Measurements from ENCODE around the gene KIF1A.

The KIF1A gene

DNA sequence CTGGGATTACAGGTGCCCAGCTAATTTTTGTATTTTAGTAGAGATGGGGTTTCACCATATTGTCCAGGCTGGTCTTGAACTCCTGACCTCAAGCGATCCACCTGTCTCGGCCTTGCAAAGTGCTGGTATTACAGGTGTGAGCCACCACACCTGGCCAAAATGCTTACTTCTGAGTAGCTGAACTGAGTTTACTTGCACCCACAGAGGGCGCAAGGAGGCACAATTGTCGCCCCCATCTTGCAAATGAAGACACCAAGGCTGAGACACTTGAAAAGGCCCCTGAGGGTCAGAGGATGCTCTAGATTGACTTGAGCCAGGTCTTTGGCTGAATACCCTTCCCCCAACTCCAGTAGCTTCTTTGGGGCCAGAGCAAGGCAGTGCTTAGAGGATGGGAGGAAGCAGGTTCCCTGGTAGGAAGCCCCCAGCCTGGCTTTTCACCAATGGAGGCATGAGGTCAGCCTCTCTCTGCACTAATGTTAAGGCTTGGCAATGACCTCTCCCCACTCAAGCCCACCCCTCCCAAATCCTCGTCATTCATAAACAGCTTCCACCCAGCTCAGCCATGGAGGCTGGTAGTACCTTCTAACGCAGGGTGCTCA is 14.5 kb upstream of the KIF1A start:
- Mint-ChIP-seq H3K27me3 (peaks cover 10% of the 10 kb centered on the region), H3K9me3 (no peaks in the 10 kb centered on the region), H3K4me1 (ENCODE audit: low read depth) (peaks cover 9% of the 10 kb centered on the region), H3K27ac (no peak overlapping the region), H3K4me3 (no peak overlapping the region), H3K36me3 (ENCODE audit: low read depth) (no peaks in the 10 kb centered on the region)

DNA sequence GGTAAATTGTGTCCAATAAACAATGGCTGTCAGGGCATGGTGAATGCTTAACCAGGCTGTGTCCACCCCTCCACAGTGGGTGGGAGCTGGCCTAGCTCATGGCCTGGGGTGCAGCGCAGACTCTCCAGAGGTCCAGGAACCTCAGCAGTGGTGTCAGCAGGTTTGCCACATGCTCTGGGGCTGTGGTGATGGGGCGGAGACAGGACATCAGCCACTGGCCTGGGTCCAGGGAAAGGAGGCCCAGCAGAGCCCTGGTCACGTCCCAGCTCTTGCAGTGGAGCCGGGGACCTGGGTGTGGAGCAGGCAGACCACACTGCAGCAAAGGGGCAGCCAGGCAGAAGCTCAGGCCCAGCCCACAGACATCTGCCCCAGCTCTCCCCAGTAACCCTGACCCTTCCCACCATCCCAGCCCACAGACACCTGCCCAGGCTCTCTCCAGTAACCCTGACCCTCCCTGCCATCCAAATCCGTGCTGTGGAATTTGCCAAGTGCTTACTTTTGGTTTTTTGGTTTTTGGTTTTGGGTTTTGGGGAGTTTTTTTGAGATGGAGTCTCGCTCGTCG is 13.8 kb upstream of the KIF1A start:
- H3K27me3 Mint-ChIP-seq, result peaks cover 15% of the 10 kb centered on the region
- H3K9me3 Mint-ChIP-seq, result no peaks in the 10 kb centered on the region
- no peak overlapping the region for H3K4me3 Mint-ChIP-seq
- no peaks in the 10 kb centered on the region for H3K36me3 Mint-ChIP-seq (ENCODE audit: low read depth)
- H3K4me1 Mint-ChIP-seq (ENCODE audit: low read depth), result peaks cover 9% of the 10 kb centered on the region
- H3K27ac Mint-ChIP-seq, result no peak overlapping the region

DNA sequence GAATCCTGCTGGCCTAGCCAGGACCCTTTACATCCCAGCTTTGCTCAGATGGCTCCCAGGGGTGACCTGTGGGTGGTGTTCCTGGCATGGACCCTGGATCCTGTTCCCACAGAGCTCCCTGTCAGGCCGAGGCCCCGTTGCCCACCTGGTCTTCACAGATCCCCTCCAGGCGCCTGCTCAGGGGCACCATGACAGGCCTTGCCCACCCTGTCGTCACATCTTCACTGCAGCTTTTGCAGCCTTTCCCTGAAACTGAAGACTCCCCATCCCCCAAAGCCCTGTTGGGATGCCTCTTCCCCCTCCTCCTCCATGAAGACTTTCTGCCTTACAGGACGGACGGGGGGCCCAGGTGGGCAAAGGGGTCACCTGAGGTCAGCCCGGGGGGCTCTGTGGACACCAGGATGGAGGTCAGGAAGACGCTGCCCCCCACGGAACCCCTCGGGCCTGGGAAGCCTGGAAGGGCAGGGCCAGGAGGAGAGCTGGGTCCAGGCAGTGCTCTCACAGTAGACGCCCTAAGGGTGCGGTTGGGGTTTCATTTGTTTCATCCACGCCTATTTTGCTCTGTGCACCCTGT is 13.0 kb upstream of the KIF1A start:
- H3K27me3 Mint-ChIP-seq, result peaks cover 22% of the 10 kb centered on the region

DNA sequence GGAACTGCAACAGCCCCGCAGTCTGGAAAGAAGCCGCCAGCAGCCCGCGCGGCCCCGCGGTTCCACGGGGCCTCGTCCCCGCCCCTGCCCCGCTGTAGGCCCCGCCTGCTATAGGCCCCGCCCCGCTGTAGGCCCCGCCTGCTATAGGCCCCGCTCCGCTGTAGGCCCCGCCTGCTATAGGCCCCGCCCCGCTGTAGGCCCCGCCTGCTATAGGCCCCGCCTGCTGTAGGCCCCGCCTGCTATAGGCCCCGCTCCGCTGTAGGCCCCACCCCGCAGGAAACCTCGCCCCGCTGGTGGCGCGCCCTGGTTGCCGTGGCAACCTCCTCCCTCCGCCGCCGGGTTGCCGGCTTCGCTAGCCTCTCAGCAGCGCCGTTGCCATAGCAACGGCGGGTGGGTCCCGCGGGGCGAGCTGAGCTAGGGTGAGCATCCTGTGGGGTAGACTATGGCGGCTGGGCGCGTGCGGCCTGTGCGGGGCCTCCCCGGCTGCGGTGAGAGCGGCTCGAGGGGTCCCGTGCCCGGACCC is 12.2 kb upstream of the KIF1A start:
- Mint-ChIP-seq H3K27me3 (peaks cover 27% of the 10 kb centered on the region), H3K36me3 (ENCODE audit: low read depth) (no peaks in the 10 kb centered on the region), H3K9me3 (no peaks in the 10 kb centered on the region), H3K4me3 (peak overlapping the region; percentile 75), H3K4me1 (ENCODE audit: low read depth) (peaks cover 9% of the 10 kb centered on the region), H3K27ac (no peak overlapping the region)

More for the DNA sequence above, 13.0 kb upstream of the KIF1A start:
- no peak overlapping the region for H3K4me3 Mint-ChIP-seq
- no peak overlapping the region for H3K27ac Mint-ChIP-seq
- H3K9me3 Mint-ChIP-seq, result no peaks in the 10 kb centered on the region
- H3K4me1 Mint-ChIP-seq (ENCODE audit: low read depth), result peaks cover 9% of the 10 kb centered on the region
- H3K36me3 Mint-ChIP-seq (ENCODE audit: low read depth), result no peaks in the 10 kb centered on the region

DNA sequence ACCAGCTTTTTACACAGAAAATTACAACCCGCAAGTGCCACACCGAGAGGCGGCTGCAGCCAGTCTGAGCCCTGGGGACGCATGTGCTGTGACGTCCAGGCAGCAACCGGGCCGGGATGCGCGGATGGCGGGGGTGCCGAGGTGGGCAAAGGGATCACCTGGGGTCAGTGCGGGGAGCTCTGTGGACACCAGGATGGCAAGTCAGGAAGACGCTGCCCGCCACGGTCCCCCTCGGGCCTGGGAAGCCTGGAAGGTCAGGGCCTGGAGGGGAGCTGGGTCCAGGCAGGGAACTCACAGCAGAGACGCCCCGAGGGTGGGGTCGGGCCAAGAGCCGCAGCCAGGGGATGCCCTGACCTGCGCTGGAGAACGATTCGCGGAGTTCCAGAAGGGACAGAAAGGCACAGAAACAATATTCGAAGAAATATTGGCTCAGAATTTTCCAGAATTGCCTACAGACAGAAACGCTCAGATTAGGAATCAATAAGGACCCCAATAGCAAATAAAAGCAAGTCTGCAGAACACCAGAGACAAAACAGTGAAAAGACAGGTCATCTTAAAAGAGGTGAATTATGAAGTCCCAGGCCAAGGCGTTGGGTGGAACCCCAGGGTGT is 11.7 kb upstream of the KIF1A start:
- H3K4me3 Mint-ChIP-seq, result peak overlapping the region; percentile 75
- H3K36me3 Mint-ChIP-seq (ENCODE audit: low read depth), result no peaks in the 10 kb centered on the region
- H3K27ac Mint-ChIP-seq, result no peak overlapping the region
- peaks cover 33% of the 10 kb centered on the region for H3K27me3 Mint-ChIP-seq
- peaks cover 9% of the 10 kb centered on the region for H3K4me1 Mint-ChIP-seq (ENCODE audit: low read depth)
- no peaks in the 10 kb centered on the region for H3K9me3 Mint-ChIP-seq

DNA sequence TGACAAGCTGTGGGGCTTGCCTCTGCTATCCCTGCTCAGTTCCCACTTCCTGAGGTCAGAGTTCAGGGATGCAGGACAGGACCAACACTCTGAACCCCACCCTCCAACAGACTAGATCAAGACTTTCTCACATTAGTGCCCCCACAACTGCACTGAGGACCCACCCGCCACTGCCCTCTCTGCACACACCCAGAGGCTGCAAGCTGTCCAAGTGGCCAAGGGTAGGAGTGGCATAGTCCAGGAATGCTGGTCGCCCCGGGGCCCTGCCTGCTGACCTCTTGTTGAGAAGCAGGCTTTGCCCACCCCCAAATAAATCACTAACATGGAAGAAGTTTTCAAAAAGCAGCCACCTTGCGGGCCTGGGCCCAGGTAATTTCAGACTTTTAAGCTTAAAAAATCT is 5.5 kb upstream of the KIF1A start:
- Mint-ChIP-seq H3K9me3 (no peaks in the 10 kb centered on the region), H3K27ac (no peak overlapping the region), H3K36me3 (ENCODE audit: low read depth) (no peaks in the 10 kb centered on the region), H3K4me1 (ENCODE audit: low read depth) (peaks cover 12% of the 10 kb centered on the region), H3K27me3 (peaks cover 82% of the 10 kb centered on the region), H3K4me3 (no peak overlapping the region)

DNA sequence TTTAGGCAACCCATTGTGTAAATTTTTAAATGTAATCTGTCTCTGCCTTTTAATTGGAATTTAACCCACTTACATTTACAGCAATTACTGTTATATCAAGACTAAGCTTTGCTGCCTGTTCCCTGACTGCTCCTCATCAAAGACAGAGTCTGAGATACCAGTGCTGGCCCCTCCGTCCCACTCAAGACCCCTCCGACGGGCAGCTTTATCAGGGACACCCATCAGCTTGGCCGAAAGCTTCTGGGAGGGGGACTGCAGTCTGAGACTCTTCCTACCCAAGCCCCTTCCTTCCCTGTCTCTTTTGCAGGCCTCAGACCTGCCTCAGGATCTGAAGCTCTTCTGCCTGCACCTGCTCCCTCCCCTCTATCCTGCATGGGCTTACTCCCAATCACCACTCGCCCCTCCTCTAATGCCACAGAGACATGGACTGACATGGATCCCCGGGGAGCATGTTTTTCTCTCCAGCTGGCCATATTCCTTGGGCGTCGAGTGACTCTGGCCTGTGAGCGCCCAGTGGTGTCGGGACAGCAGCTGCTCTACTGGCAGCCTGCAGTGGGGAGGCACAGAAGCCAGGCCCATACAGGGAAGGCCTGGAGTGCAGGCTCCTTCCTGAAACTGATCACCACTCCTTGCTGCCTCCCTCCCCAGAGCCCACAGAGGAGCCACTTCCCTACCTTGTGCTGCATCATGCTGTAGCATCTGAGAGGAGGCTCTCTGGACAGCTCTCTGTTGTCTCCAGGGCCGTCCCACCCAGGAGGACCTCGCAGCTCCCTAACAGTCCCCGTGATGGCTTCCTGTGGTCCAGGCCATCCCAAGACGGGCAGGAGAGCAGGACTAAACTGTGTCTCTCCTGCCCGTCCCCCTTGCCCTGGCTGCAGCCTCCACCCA is 3.7 kb upstream of the KIF1A start:
- Mint-ChIP-seq H3K27ac (no peak overlapping the region), H3K4me3 (no peak overlapping the region), H3K27me3 (peaks cover 73% of the 10 kb centered on the region), H3K9me3 (no peaks in the 10 kb centered on the region), H3K4me1 (ENCODE audit: low read depth) (peaks cover 12% of the 10 kb centered on the region), H3K36me3 (ENCODE audit: low read depth) (no peaks in the 10 kb centered on the region)

DNA sequence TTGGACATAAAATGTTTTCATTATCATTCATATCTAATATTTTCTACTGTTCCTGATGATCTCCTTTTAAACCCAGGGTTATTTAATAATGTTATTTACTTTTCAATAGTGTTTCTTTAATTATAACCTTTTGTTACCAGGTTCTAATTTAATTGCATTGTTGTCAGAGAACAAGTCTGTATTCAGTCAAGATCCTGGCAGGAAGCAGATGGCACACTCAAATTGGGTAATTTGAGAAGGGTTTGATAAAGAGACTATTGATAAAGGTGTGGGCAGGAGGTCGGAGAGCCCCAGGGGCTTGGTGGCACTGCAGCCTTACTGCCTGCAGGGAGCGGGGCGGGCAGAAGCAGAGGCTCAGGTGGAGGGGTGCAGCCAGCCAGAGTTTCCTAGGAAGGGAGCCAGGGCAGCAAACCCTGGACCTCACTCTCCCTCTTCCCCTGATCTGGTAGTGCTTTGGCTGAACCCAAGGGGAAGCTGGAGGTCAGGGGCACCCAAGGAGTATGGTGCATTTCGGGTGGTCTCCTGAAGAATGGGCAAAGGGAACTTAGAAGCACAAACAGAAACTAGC is 2.3 kb upstream of the KIF1A start:
- H3K4me3 Mint-ChIP-seq, result no peak overlapping the region
- peaks cover 69% of the 10 kb centered on the region for H3K27me3 Mint-ChIP-seq
- H3K27ac Mint-ChIP-seq, result no peak overlapping the region
- H3K36me3 Mint-ChIP-seq (ENCODE audit: low read depth), result no peaks in the 10 kb centered on the region
- no peaks in the 10 kb centered on the region for H3K9me3 Mint-ChIP-seq
- peaks cover 12% of the 10 kb centered on the region for H3K4me1 Mint-ChIP-seq (ENCODE audit: low read depth)

DNA sequence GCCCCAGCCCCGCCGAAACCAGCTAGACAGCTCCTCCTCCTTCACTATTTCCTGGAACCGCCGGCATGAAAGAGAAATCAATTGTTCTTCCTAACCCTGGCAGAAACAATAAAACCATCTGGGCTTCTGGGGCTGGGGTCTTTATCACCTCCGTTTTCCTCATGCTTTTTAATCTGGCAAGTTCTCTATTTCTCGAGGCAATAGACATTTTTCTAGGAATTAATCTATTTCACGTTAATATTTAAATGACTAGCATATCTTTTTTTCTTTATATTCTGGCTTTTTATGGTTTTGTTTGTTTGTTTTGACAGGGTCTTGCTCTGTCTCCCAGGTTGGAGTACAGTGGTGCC is 1.4 kb upstream of the KIF1A start:
- H3K4me3 Mint-ChIP-seq, result peak overlapping the region; percentile 58
- no peak overlapping the region for H3K27ac Mint-ChIP-seq
- H3K9me3 Mint-ChIP-seq, result no peaks in the 10 kb centered on the region
- H3K4me1 Mint-ChIP-seq (ENCODE audit: low read depth), result peaks cover 12% of the 10 kb centered on the region
- peaks cover 60% of the 10 kb centered on the region for H3K27me3 Mint-ChIP-seq
- H3K36me3 Mint-ChIP-seq (ENCODE audit: low read depth), result no peaks in the 10 kb centered on the region

DNA sequence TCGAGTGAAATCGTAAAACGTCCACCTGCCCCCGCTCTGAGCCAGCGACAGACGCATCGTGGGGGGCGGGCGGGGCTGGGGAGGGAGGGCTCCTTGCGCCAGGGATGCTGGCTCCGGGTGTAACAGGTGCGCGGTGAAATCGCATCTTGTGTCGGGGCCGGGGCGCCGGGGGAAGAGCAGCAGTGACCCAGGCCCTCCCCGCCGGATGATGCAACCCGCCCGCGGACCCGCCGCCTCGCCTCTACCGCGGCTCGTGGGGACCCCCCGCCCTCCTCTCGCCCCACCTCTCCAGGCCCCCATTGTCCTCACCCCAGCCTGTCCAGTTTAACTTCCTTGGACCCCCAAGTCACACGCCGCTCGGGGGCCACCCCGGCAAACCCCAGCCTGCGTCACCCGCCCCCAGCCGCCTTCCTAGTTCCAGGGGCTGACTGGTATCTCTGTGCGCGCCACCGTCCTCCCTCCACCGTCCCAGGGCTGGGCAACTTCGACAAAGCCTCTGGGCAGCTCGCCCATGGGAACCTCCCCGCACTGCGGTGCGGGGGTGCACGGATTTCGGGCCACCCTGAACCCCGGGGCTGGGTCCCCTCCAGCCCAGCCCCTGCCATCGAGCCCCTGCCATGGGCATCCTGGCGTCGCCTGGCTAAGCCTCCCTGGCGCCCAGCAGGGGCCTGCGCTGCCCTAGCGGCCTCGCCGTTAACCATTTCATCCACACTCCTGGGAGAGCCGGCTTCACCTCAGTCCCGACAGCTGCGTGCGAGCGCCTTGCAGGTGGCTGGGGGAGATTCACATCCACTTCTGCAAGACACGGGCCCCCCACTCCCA is 799 bp upstream of the KIF1A start:
- no peak overlapping the region for H3K27ac Mint-ChIP-seq
- H3K36me3 Mint-ChIP-seq (ENCODE audit: low read depth), result no peaks in the 10 kb centered on the region
- H3K4me1 Mint-ChIP-seq (ENCODE audit: low read depth), result peaks cover 12% of the 10 kb centered on the region
- peaks cover 60% of the 10 kb centered on the region for H3K27me3 Mint-ChIP-seq
- H3K4me3 Mint-ChIP-seq, result peak overlapping the region; percentile 58
- H3K9me3 Mint-ChIP-seq, result no peaks in the 10 kb centered on the region

DNA sequence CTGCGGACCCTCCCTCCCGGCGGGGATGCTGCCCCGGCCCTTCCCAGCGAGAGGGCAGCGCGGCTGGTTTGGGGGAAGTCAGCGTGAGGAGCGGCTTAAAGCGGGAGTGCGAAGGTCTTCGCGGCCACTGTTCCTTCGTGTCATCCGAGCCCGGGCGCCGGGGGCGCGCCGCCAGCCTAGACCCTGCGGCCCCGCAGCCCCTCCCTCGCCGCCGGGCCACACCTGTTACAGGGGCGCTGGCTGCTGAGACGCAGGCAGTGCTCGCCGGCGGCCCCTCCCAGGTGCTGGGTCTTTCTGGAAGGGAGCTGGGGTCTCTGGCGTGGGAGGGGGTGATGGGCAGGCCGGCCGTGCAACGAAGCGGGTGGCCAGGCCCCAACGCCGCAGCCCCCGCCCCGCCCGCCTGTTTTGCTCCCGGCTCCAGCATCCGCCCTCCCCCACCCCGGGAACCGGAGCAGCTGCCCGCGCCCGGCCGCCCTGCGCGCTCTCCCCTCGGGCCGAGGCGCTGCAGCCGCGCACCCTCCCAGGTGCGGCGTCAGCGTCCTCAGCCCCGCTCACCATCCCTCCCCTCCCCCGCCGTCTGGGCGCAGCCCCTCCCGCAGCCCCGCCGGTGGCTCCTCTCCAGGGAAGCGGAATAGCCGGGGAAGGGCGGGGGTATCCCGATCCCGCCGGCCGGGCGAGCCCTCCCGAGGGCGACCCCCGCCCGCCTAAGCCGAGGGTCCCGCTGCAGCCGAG is 727 bp downstream of the KIF1A start:
- Mint-ChIP-seq H3K4me1 (ENCODE audit: low read depth) (peaks cover 12% of the 10 kb centered on the region), H3K4me3 (no peak overlapping the region)

DNA sequence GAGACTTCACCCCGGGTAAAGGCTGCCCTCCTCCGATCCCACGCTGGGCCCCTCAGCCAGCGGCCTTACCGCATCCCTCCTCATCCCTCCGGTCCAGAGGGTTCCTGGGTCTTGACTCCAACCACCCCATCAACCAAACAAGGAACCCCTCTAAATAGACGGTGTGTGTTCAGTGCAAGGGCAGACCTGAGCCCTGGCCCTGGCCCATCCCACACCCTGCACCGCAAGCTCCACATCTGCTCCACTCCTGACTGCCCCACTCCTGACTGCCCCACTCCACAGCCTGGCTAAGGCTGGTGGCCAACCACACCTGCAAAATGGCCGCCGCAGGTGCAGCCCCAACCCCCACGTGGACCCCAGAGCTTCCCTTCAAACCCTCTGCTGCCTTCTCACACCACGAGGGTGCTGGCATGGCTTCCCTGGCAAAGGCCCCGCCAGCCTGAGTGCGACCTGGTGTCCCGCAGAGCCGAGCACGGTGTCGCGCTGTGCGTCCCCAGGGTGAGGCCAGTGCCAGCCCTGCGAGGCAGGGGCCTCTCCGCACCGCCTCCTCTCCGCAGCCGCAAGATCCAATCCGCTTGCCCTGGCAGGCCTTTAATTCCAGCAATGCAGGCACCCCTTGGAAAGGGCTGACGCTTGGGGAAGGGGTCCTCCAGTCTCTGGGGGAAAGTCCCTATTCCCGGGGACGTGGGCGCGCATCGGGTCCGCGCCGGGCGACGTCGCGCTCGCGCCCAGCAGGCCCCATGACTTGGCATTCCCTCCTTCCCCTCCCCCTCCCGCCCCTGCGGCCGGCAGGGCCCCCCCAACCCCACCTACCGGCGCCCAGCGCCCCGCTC is 1.5 kb downstream of the KIF1A start:
- peak overlapping the region; percentile 10 for H3K4me3 Mint-ChIP-seq
- H3K27ac Mint-ChIP-seq, result no peak overlapping the region
- peaks cover 38% of the 10 kb centered on the region for H3K27me3 Mint-ChIP-seq

More for the DNA sequence above, 727 bp downstream of the KIF1A start:
- H3K27ac Mint-ChIP-seq, result no peak overlapping the region
- H3K36me3 Mint-ChIP-seq (ENCODE audit: low read depth), result no peaks in the 10 kb centered on the region
- H3K27me3 Mint-ChIP-seq, result peaks cover 45% of the 10 kb centered on the region
- no peaks in the 10 kb centered on the region for H3K9me3 Mint-ChIP-seq

More for the DNA sequence above, 1.5 kb downstream of the KIF1A start:
- Mint-ChIP-seq H3K9me3 (peaks cover 7% of the 10 kb centered on the region), H3K4me1 (ENCODE audit: low read depth) (peaks cover 12% of the 10 kb centered on the region), H3K36me3 (ENCODE audit: low read depth) (no peaks in the 10 kb centered on the region)

Measured in stimulated activated naive CD8-positive, alpha-beta T cell treated with anti-CD3 and anti-CD28 coated beads, Interleukin-15, Interleukin-2, amounts not matched to agents 100 ng/mL and 50 ng/mL, for 24 hours (primary cell).